ENCODE results near the gene VCAN. TPM values are rescaled to one million over a fixed set of nuclear protein-coding genes. Genes with fewer than 3 reads are reported as not detected.

Gene VCAN
- total RNA-seq, 2 experiments from 2014 or later, result under 0.01 TPM; not detected in 1

DNA sequence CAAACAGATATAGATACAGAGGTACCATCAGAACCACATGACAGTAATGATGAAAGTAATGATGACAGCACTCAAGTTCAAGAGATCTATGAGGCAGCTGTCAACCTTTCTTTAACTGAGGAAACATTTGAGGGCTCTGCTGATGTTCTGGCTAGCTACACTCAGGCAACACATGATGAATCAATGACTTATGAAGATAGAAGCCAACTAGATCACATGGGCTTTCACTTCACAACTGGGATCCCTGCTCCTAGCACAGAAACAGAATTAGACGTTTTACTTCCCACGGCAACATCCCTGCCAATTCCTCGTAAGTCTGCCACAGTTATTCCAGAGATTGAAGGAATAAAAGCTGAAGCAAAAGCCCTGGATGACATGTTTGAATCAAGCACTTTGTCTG is 69.2 kb downstream of the VCAN start:
- no peak for TF ChIP-seq EZH2phosphoT487 (IDR thresholded peaks at IDR 0.05; ENCODE audit: borderline replicate concordance, low read depth, low read length)
- TF ChIP-seq, protein P1, sequence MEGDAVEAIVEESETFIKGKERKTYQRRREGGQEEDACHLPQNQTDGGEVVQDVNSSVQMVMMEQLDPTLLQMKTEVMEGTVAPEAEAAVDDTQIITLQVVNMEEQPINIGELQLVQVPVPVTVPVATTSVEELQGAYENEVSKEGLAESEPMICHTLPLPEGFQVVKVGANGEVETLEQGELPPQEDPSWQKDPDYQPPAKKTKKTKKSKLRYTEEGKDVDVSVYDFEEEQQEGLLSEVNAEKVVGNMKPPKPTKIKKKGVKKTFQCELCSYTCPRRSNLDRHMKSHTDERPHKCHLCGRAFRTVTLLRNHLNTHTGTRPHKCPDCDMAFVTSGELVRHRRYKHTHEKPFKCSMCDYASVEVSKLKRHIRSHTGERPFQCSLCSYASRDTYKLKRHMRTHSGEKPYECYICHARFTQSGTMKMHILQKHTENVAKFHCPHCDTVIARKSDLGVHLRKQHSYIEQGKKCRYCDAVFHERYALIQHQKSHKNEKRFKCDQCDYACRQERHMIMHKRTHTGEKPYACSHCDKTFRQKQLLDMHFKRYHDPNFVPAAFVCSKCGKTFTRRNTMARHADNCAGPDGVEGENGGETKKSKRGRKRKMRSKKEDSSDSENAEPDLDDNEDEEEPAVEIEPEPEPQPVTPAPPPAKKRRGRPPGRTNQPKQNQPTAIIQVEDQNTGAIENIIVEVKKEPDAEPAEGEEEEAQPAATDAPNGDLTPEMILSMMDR (conservative IDR thresholded peaks at IDR 0.05; ENCODE audit: low read length), result no peak
- no peaks in the 10 kb centered on the region for H3K79me2 ChIP-seq (ENCODE audit: insufficient read depth, low read depth, low read length)
- H3K9me3 ChIP-seq (ENCODE audit: low read length), result no peaks in the 10 kb centered on the region
- H3K4me1 ChIP-seq (ENCODE audit: insufficient read depth, low read length, poor library complexity, severe bottlenecking), result no peaks in the 10 kb centered on the region
- no peaks in the 10 kb centered on the region for H3K9me2 ChIP-seq (ENCODE audit: insufficient read depth, low read length)
- H3K4me2 ChIP-seq (ENCODE audit: low read length), result no peak overlapping the region
- no peaks in the 10 kb centered on the region for H3K36me3 ChIP-seq (ENCODE audit: insufficient read depth, low read length)
- no peak overlapping the region for H3K27ac ChIP-seq (ENCODE audit: low read depth, low read length, poor library complexity, severe bottlenecking)
- intact Hi-C loops (cut with micrococcal nuclease; ENCODE audit: unreplicated experiment), result no loop called here
- POLR2A ChIA-PET, result no interaction called here
- H3K4me3 ChIP-seq (ENCODE audit: low read depth, low read length, poor library complexity, severe bottlenecking), result no peak overlapping the region
- no peak overlapping the region for H2AFZ ChIP-seq (ENCODE audit: low read length)
- CTCF ChIA-PET (ENCODE audit: unreplicated experiment), result no interaction called here
- no peak for DNase-seq (ENCODE audit: low spot score)
- H4K20me1 ChIP-seq (ENCODE audit: insufficient read depth, low read length), result no peaks in the 10 kb centered on the region
- BruUV-seq (replicated peaks), result no TSS peak

DNA sequence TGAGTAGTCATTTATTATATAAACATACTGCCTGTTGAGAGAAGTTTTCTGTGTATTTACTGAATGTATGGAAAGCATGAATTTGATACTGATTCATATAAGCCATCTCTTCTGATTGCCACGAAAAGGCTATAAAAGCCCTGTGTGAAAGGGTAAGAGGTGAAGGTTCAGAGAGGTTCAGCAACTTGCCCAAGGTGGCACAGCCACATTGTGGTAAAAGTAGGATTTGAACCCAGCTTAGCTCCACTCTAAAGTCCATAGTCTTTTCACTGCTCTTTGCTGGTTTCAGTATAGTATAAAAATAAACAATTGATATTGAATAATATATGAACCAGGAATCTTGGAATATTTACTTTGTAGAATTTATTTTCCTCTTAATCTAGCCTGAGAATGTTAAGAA is 71.3 kb downstream of the VCAN start:
- ChIA-PET CTCF (ENCODE audit: unreplicated experiment) (no interaction called here), POLR2A (no interaction called here)
- no peaks in the 10 kb centered on the region for H3K4me1 ChIP-seq (ENCODE audit: insufficient read depth, low read length, poor library complexity, severe bottlenecking)
- DNase-seq (ENCODE audit: low spot score), result no peak
- no peak overlapping the region for H3K27ac ChIP-seq (ENCODE audit: low read depth, low read length, poor library complexity, severe bottlenecking)
- intact Hi-C loops (cut with micrococcal nuclease; ENCODE audit: unreplicated experiment), result no loop called here
- no peaks in the 10 kb centered on the region for H3K9me2 ChIP-seq (ENCODE audit: insufficient read depth, low read length)
- no peaks in the 10 kb centered on the region for H3K79me2 ChIP-seq (ENCODE audit: insufficient read depth, low read depth, low read length)
- no peaks in the 10 kb centered on the region for H3K36me3 ChIP-seq (ENCODE audit: insufficient read depth, low read length)
- no peaks in the 10 kb centered on the region for H3K9me3 ChIP-seq (ENCODE audit: low read length)
- no peak for TF ChIP-seq EZH2phosphoT487 (IDR thresholded peaks at IDR 0.05; ENCODE audit: borderline replicate concordance, low read depth, low read length)
- TF ChIP-seq, protein P1 (conservative IDR thresholded peaks at IDR 0.05; ENCODE audit: low read length), result no peak
- H3K4me3 ChIP-seq (ENCODE audit: low read depth, low read length, poor library complexity, severe bottlenecking), result no peak overlapping the region
- no peaks in the 10 kb centered on the region for H4K20me1 ChIP-seq (ENCODE audit: insufficient read depth, low read length)
- H2AFZ ChIP-seq (ENCODE audit: low read length), result no peak overlapping the region
- no peak overlapping the region for H3K4me2 ChIP-seq (ENCODE audit: low read length)
- no TSS peak for BruUV-seq (replicated peaks)

DNA sequence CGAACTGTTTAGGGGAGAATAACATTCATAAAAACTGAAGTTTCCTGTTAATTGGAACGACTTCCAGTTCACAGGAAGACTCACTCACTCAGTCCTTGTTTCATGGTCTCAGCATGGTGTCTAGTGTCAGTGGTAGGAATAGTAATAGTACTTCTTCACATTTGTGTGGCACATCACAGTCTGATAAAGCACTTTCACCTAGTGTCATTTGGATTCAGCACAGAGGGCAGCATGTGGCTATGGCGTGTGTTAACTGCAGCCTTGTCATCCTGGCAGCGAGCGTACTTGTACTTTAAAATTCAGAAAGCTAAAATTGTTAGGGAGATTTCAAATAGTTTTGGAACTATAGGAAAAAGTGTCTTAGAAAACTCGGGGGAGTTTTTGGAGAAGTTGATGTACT is 72.4 kb downstream of the VCAN start:
- no TSS peak for BruUV-seq (replicated peaks)
- H3K9me3 ChIP-seq (ENCODE audit: low read length), result no peaks in the 10 kb centered on the region
- no peaks in the 10 kb centered on the region for H3K36me3 ChIP-seq (ENCODE audit: insufficient read depth, low read length)
- no peak overlapping the region for H2AFZ ChIP-seq (ENCODE audit: low read length)
- H3K4me1 ChIP-seq (ENCODE audit: insufficient read depth, low read length, poor library complexity, severe bottlenecking), result no peaks in the 10 kb centered on the region
- H3K9me2 ChIP-seq (ENCODE audit: insufficient read depth, low read length), result no peaks in the 10 kb centered on the region
- H3K27ac ChIP-seq (ENCODE audit: low read depth, low read length, poor library complexity, severe bottlenecking), result no peak overlapping the region
- H4K20me1 ChIP-seq (ENCODE audit: insufficient read depth, low read length), result no peaks in the 10 kb centered on the region
- TF ChIP-seq EZH2phosphoT487 (IDR thresholded peaks at IDR 0.05; ENCODE audit: borderline replicate concordance, low read depth, low read length), result no peak
- TF ChIP-seq, protein P1 (conservative IDR thresholded peaks at IDR 0.05; ENCODE audit: low read length), result no peak
- H3K4me2 ChIP-seq (ENCODE audit: low read length), result no peak overlapping the region
- no peaks in the 10 kb centered on the region for H3K79me2 ChIP-seq (ENCODE audit: insufficient read depth, low read depth, low read length)
- DNase-seq (ENCODE audit: low spot score), result no peak
- CTCF ChIA-PET (ENCODE audit: unreplicated experiment), result no interaction called here
- POLR2A ChIA-PET, result interaction anchor here (0.6 kb wide), 1 partner anchor 1073 kb away, joined by 4 read pairs; no protein-coding TSS in a partner anchor
- H3K4me3 ChIP-seq (ENCODE audit: low read depth, low read length, poor library complexity, severe bottlenecking), result no peak overlapping the region
- intact Hi-C loops (cut with micrococcal nuclease; ENCODE audit: unreplicated experiment), result no loop called here
